Astrocyte (in vitro differentiated cells and primary cell): Measurements from ENCODE around the gene UBXN1. TPM values are rescaled to one million over a fixed set of nuclear protein-coding genes. Genes with fewer than 3 reads are reported as not detected.

ENCODE experiments used
- DNase-seq: peaks from one replicate; pipeline ENCODE4 v3.0.0-alpha.2; 2010; ENCODE audit warnings: low read depth
- FAIRE-seq: peaks from 2 replicates; lab custom pipeline; 2011; peaks lifted over from hg19 to GRCh38; lab: Jason Lieb, UNC
- H2AFZ ChIP-seq: 2 replicates; pipeline ENCODE4 v1.6.0; 2012; ENCODE audit warnings: low read depth, low read length, inconsistent platforms
- H3K27ac ChIP-seq: 2 replicates; pipeline ENCODE4 v1.5.1; 2011; ENCODE audit warnings: low read depth, low read length, inconsistent platforms
- H3K27me3 ChIP-seq: 2 replicates; pipeline ENCODE4 v1.6.0; 2011; ENCODE audit warnings: low read length, inconsistent platforms; ENCODE audit not compliant: insufficient read depth
- H3K36me3 ChIP-seq: 2 replicates; pipeline ENCODE4 v1.5.1; 2011; ENCODE audit warnings: low read length, inconsistent platforms; ENCODE audit not compliant: insufficient read depth
- H3K4me1 ChIP-seq: 2 replicates; pipeline ENCODE4 v1.5.1; 2011; ENCODE audit warnings: low read length, inconsistent platforms; ENCODE audit not compliant: insufficient read depth
- H3K4me2 ChIP-seq: 2 replicates; pipeline ENCODE4 v1.6.0; 2012; ENCODE audit warnings: low read length, inconsistent platforms
- H3K4me3 ChIP-seq: 2 replicates; pipeline ENCODE4 v1.5.1; 2011; ENCODE audit warnings: low read depth, mild to moderate bottlenecking, low read length, inconsistent platforms; ENCODE audit not compliant: insufficient read depth
- H3K79me2 ChIP-seq: 2 replicates; pipeline ENCODE4 v1.6.0; 2012; ENCODE audit warnings: mild to moderate bottlenecking, low read length, inconsistent platforms; ENCODE audit not compliant: insufficient read depth
- H3K9ac ChIP-seq: 2 replicates; pipeline ENCODE4 v1.6.0; 2012; ENCODE audit warnings: mild to moderate bottlenecking, low read length, inconsistent platforms
- H3K9me3 ChIP-seq: 2 replicates; pipeline ENCODE4 v1.5.1; 2012; ENCODE audit warnings: low read depth, mild to moderate bottlenecking, low read length, inconsistent platforms; ENCODE audit not compliant: insufficient read depth
- H4K20me1 ChIP-seq: 2 replicates; pipeline ENCODE4 v1.6.0; 2012; ENCODE audit warnings: low read length, inconsistent platforms; ENCODE audit not compliant: insufficient read depth
- H3K27ac Mint-ChIP-seq: one replicate; pipeline ENCODE4 v1.8.0; 2021; ENCODE audit warnings: mild to moderate bottlenecking, mixed read lengths; ENCODE audit not compliant: unreplicated experiment
- H3K27me3 Mint-ChIP-seq: one replicate; pipeline ENCODE4 v1.8.0; 2021; ENCODE audit warnings: low read depth, mixed read lengths; ENCODE audit not compliant: unreplicated experiment
- H3K36me3 Mint-ChIP-seq: one replicate; pipeline ENCODE4 v1.8.0; 2021; ENCODE audit warnings: low read depth, mixed read lengths; ENCODE audit not compliant: unreplicated experiment
- H3K4me1 Mint-ChIP-seq: one replicate; pipeline ENCODE4 v1.8.0; 2021; ENCODE audit warnings: low read depth, mixed read lengths; ENCODE audit not compliant: unreplicated experiment
- H3K4me3 Mint-ChIP-seq: one replicate; pipeline ENCODE4 v1.8.0; 2021; ENCODE audit warnings: mild to moderate bottlenecking, moderate library complexity, mixed read lengths; ENCODE audit not compliant: unreplicated experiment
- H3K9me3 Mint-ChIP-seq: one replicate; pipeline ENCODE4 v1.8.0; 2021; ENCODE audit warnings: mild to moderate bottlenecking, mixed read lengths; ENCODE audit not compliant: unreplicated experiment
- EZH2 ChIP-seq: IDR thresholded peaks from 2 replicates; pipeline ENCODE4 v1.6.1; 2012; ENCODE audit warnings: mild to moderate bottlenecking, low read length, inconsistent platforms; ENCODE audit not compliant: insufficient read depth
- total RNA-seq: library from RNA; stranded (reverse); gene quantifications from 2 replicates; pipeline ENCODE4 v1.2.1, GENCODE V29; 2021
- TF ChIP-seq, protein P1 (sequence below): IDR thresholded peaks from 2 replicates; pipeline ENCODE4 v1.5.1; 2011; ENCODE audit warnings: low read depth, mild to moderate bottlenecking, inconsistent platforms, low read length, moderate library complexity; ENCODE audit not compliant: insufficient read depth

Gene UBXN1
- total RNA-seq, 1 donor from 2014 or later, result 80.0 TPM

DNA sequence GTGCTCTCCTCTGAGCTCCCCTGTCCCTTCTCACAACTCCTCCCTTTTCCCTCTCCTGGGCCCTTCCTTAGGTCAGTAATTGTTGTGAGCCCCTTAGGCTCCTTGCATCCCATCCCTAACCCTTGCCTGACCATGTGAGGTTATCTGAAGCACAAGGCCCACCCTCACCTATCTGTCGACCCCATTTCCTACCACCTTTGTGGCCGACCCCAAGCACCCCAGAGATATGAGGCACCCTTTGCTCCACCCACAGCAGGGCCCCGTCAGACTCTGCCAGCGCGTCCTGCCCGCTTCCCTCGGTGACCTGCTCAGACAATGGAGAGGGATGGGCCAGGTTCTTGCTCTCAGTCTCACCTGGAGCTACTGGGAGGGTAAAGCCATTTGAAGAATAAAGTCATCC, 29.9 kb upstream of the UBXN1 start:
- H3K4me3 Mint-ChIP-seq, result peak overlapping the region; percentile 81

DNA sequence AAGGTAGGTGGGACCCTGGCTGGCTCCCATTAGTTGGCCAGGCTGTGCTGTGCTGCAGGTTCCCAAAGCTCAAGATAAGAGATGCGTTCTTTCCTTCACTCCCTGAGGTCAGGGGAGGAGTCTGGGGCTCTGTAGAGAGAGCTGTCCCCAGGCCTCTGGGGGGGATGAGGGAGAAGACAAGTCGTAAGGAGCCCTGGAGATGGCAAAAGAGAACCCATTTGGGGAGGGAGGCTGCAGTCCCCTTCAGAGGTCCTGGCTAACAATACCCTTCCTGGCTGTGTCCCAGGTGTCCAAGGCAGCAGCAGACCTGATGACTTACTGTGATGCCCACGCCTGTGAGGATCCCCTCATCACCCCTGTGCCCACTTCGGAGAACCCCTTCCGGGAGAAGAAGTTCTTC, 29.5 kb upstream of the UBXN1 start:
- H3K79me2 ChIP-seq, result peaks cover 13% of the 10 kb centered on the region
- H3K9me3 Mint-ChIP-seq, result no peaks in the 10 kb centered on the region
- peak overlapping the region; percentile 90 for H3K9ac ChIP-seq
- peak overlapping the region; percentile 81 for H3K4me3 Mint-ChIP-seq
- no peaks in the 10 kb centered on the region for H3K27me3 Mint-ChIP-seq
- H3K4me2 ChIP-seq, result peak overlapping the region; percentile 100
- H2AFZ ChIP-seq, result no peak overlapping the region
- peaks cover 36% of the 10 kb centered on the region for H3K4me1 Mint-ChIP-seq
- H3K4me1 ChIP-seq, result peaks cover 34% of the 10 kb centered on the region
- H3K36me3 ChIP-seq, result peaks cover 30% of the 10 kb centered on the region
- peaks cover 10% of the 10 kb centered on the region for H3K36me3 Mint-ChIP-seq
- FAIRE-seq (no peak), DNase-seq (no peak)
- peak overlapping the region; percentile 69 for H3K4me3 ChIP-seq
- no peaks in the 10 kb centered on the region for H3K9me3 ChIP-seq
- TF ChIP-seq EZH2, result no peak
- TF ChIP-seq, protein P1, sequence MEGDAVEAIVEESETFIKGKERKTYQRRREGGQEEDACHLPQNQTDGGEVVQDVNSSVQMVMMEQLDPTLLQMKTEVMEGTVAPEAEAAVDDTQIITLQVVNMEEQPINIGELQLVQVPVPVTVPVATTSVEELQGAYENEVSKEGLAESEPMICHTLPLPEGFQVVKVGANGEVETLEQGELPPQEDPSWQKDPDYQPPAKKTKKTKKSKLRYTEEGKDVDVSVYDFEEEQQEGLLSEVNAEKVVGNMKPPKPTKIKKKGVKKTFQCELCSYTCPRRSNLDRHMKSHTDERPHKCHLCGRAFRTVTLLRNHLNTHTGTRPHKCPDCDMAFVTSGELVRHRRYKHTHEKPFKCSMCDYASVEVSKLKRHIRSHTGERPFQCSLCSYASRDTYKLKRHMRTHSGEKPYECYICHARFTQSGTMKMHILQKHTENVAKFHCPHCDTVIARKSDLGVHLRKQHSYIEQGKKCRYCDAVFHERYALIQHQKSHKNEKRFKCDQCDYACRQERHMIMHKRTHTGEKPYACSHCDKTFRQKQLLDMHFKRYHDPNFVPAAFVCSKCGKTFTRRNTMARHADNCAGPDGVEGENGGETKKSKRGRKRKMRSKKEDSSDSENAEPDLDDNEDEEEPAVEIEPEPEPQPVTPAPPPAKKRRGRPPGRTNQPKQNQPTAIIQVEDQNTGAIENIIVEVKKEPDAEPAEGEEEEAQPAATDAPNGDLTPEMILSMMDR, result no peak
- H3K27ac ChIP-seq, result no peak overlapping the region
- H3K27ac Mint-ChIP-seq, result peak overlapping the region; percentile 92
- no peaks in the 10 kb centered on the region for H4K20me1 ChIP-seq
- H3K27me3 ChIP-seq, result no peaks in the 10 kb centered on the region

More for the DNA sequence above, 29.9 kb upstream of the UBXN1 start:
- H3K9me3 ChIP-seq, result no peaks in the 10 kb centered on the region
- Mint-ChIP-seq H3K9me3 (no peaks in the 10 kb centered on the region), H3K36me3 (peaks cover 13% of the 10 kb centered on the region), H3K4me1 (peaks cover 40% of the 10 kb centered on the region), H3K27ac (peak overlapping the region; percentile 92), H3K27me3 (no peaks in the 10 kb centered on the region)
- peak overlapping the region; percentile 91 for H3K27ac ChIP-seq
- peak overlapping the region; percentile 98 for H2AFZ ChIP-seq
- FAIRE-seq, result no peak
- peak overlapping the region; percentile 100 for H3K4me2 ChIP-seq
- TF ChIP-seq, protein P1, result no peak
- no peak for TF ChIP-seq EZH2
- H3K27me3 ChIP-seq, result no peaks in the 10 kb centered on the region
- H4K20me1 ChIP-seq, result no peaks in the 10 kb centered on the region
- DNase-seq, result no peak
- peaks cover 34% of the 10 kb centered on the region for H3K36me3 ChIP-seq
- H3K4me3 ChIP-seq, result peak overlapping the region; percentile 69
- peaks cover 16% of the 10 kb centered on the region for H3K79me2 ChIP-seq
- H3K9ac ChIP-seq, result peak overlapping the region; percentile 90
- H3K4me1 ChIP-seq, result peaks cover 34% of the 10 kb centered on the region

DNA sequence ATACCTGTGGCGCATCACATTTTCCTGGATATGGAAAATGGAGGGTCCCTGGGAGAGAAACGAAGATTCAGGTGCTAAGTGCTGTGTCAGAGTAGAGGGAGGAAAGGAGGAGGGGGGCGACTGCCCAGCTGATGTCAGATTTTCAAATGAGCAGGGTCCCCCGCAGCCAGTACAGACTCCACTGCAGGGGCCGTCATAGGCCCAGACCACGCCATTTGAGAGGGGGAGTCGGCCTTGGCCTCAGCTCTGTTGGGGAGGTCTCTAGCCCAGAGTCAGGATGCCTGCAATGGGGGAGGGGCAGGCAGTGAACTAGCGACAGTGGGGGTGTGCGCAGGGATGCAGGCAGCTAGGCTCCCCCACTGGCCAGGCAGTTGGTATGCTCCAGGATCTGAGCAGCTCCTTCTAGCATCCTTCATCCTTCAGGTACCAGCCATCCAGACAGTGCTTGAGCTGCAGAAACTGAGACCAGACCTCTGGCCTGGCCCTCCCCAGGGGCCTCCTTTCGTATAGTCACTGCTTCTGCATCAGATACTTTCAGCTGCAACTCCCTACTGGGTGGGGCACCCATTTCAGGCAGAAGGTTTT, 28.5 kb upstream of the UBXN1 start, which contains the start of the genes BSCL2 and GNG3:
Gene BSCL2, minus strand, starts transcription at position 148 of the 585 bp plus-strand sequence. CDS start 229 bp downstream, outside the sequence.
Gene GNG3, plus strand, starts transcription at position 400 of the 585 bp plus-strand sequence. CDS start 620 bp downstream, outside the sequence.
- peaks cover 34% of the 10 kb centered on the region for H3K4me1 ChIP-seq
- Mint-ChIP-seq H3K4me1 (peaks cover 28% of the 10 kb centered on the region), H3K36me3 (peaks cover 12% of the 10 kb centered on the region), H3K9me3 (no peaks in the 10 kb centered on the region), H3K27me3 (no peaks in the 10 kb centered on the region), H3K4me3 (peak within 1 kb of the TSS; percentile 85), H3K27ac (peak within 1 kb of the TSS; percentile 93)
- no peaks in the 10 kb centered on the region for H4K20me1 ChIP-seq
- peak within 1 kb of the TSS; percentile 59 for H3K4me3 ChIP-seq
- no peak for DNase-seq
- no peaks in the 10 kb centered on the region for H3K9me3 ChIP-seq
- peak within 1 kb of the TSS; percentile 100 for H3K4me2 ChIP-seq
- H3K36me3 ChIP-seq, result peaks cover 21% of the 10 kb centered on the region
- peak within 1 kb of the TSS; percentile 65 for H3K9ac ChIP-seq
- H3K27ac ChIP-seq, result peak within 1 kb of the TSS; percentile 48
- no peaks in the 10 kb centered on the region for H3K27me3 ChIP-seq
- H2AFZ ChIP-seq, result peak within 1 kb of the TSS; percentile 38
- peaks cover 9% of the 10 kb centered on the region for H3K79me2 ChIP-seq
- FAIRE-seq, result no peak
- TF ChIP-seq EZH2, result no peak
- TF ChIP-seq, protein P1, result no peak
